GM23338 (cell line): Measurements from ENCODE around the gene PDXK. TPM values are rescaled to one million over a fixed set of nuclear protein-coding genes. Genes with fewer than 3 reads are reported as not detected.

Experiments used
- ATAC-seq: fragments of 200-7000 bp; cut with Tn5 transposase; 3 replicates; pipeline ENCODE4 v1.9.1; 2020
- DNase-seq: peaks from one replicate; pipeline ENCODE4 v3.0.0-alpha.2; 2015; ENCODE audit warnings: low spot score
- H2AFZ ChIP-seq: fragments of 200-600 bp; sonication (generic); 2 replicates; pipeline ENCODE4 v1.8.0; 2016; ENCODE audit warnings: antibody characterized with exemption, mild to moderate bottlenecking, moderate library complexity
- H3F3A ChIP-seq: fragments of 200-600 bp; sonication (generic); replicated peaks from 2 replicates; pipeline ENCODE4 v1.8.0; 2017; ENCODE audit warnings: antibody characterized with exemption, mixed run types, low read depth
- H3K27ac ChIP-seq: fragments of 200-600 bp; sonication (generic); 2 replicates; pipeline ENCODE4 v1.6.1; 2016; ENCODE audit warnings: low read depth
- H3K27me3 ChIP-seq: fragments of 200-600 bp; sonication (generic); 2 replicates; pipeline ENCODE4 v1.8.0; 2016; ENCODE audit warnings: mild to moderate bottlenecking, mixed run types, moderate library complexity; ENCODE audit not compliant: insufficient read depth
- H3K36me3 ChIP-seq: fragments of 200-600 bp; sonication (generic); 2 replicates; pipeline ENCODE4 v1.8.0; 2016; ENCODE audit warnings: mild to moderate bottlenecking; ENCODE audit not compliant: insufficient read depth
- H3K4me1 ChIP-seq: fragments of 200-600 bp; sonication (generic); 2 replicates; pipeline ENCODE4 v1.8.0; 2016; ENCODE audit warnings: mild to moderate bottlenecking, moderate library complexity; ENCODE audit not compliant: insufficient read depth
- H3K4me2 ChIP-seq: fragments of 200-600 bp; sonication (generic); 2 replicates; pipeline ENCODE4 v1.7.1; 2017; ENCODE audit warnings: mixed run types
- H3K4me3 ChIP-seq: fragments of 200-600 bp; sonication (generic); 2 replicates; pipeline ENCODE4 v1.6.1; 2016; ENCODE audit warnings: mixed run types
- H3K79me2 ChIP-seq: fragments of 200-600 bp; sonication (generic); replicated peaks from 2 replicates; pipeline ENCODE4 v1.8.0; 2017; ENCODE audit warnings: mild to moderate bottlenecking; ENCODE audit not compliant: insufficient read depth
- H3K9me2 ChIP-seq: fragments of 200-600 bp; sonication (generic); 2 replicates; pipeline ENCODE4 v1.8.0; 2017; ENCODE audit not compliant: insufficient read depth
- H4K20me1 ChIP-seq: fragments of 200-600 bp; sonication (generic); replicated peaks from 2 replicates; pipeline ENCODE4 v1.8.0; 2017; ENCODE audit warnings: mild to moderate bottlenecking; ENCODE audit not compliant: insufficient read depth
- H3K27ac Mint-ChIP-seq: 2 replicates; pipeline ENCODE4 v1.8.0; 2020; ENCODE audit warnings: inconsistent platforms, mild to moderate bottlenecking, moderate library complexity, mixed read lengths
- H3K27me3 Mint-ChIP-seq: 3 replicates; pipeline ENCODE4 v1.8.0; 2022; ENCODE audit warnings: low read depth, mild to moderate bottlenecking, moderate library complexity, mixed read lengths, inconsistent platforms; ENCODE audit not compliant: insufficient read depth, poor library complexity
- H3K36me3 Mint-ChIP-seq: 3 replicates; pipeline ENCODE4 v1.8.0; 2021; ENCODE audit warnings: low read depth, mild to moderate bottlenecking, inconsistent platforms, moderate library complexity, mixed read lengths
- H3K4me1 Mint-ChIP-seq: 3 replicates; pipeline ENCODE4 v1.8.0; 2020; ENCODE audit warnings: mild to moderate bottlenecking, inconsistent platforms, mixed read lengths
- H3K4me3 Mint-ChIP-seq: 3 replicates; pipeline ENCODE4 v1.8.0; 2021; ENCODE audit warnings: moderate library complexity, mild to moderate bottlenecking, inconsistent platforms, mixed read lengths
- H3K9me3 Mint-ChIP-seq: 3 replicates; pipeline ENCODE4 v1.8.0; 2020; ENCODE audit warnings: moderate library complexity, mild to moderate bottlenecking, inconsistent platforms, mixed read lengths
- CREB1 ChIP-seq: fragments of 250-450 bp; sonication (Bioruptor Pico); IDR thresholded peaks from 2 replicates; pipeline ENCODE4 v1.5.0; 2020; ENCODE audit warnings: low read depth, mild to moderate bottlenecking, moderate library complexity
- EZH2 ChIP-seq: fragments of 200-600 bp; sonication (generic); IDR thresholded peaks from one replicate; pipeline ENCODE4 v1.8.0; 2017; ENCODE audit warnings: antibody characterized with exemption, mild to moderate bottlenecking, low read depth; ENCODE audit not compliant: unreplicated experiment
- JUNB ChIP-seq: IDR thresholded peaks from one replicate; pipeline ENCODE4 v1.6.1; 2016; ENCODE audit warnings: antibody characterized with exemption; ENCODE audit not compliant: unreplicated experiment
- NANOG ChIP-seq: IDR thresholded peaks from 2 replicates; pipeline ENCODE4 v1.6.1; 2016; ENCODE audit warnings: antibody characterized with exemption, borderline replicate concordance
- POLR2AphosphoS5 ChIP-seq: IDR thresholded peaks from 2 replicates; pipeline ENCODE4 v1.6.1; 2016; ENCODE audit warnings: antibody characterized with exemption, low read depth
- REST ChIP-seq: IDR thresholded peaks from one replicate; pipeline ENCODE4 v1.6.1; 2018; ENCODE audit warnings: antibody characterized with exemption; ENCODE audit not compliant: unreplicated experiment
- STAT1 ChIP-seq: IDR thresholded peaks from one replicate; pipeline ENCODE4 v1.6.1; 2016; ENCODE audit warnings: antibody characterized with exemption; ENCODE audit not compliant: unreplicated experiment
- ZNF331 ChIP-seq: fragments of 250-450 bp; sonication (Bioruptor Pico); IDR thresholded peaks from 2 replicates; pipeline ENCODE4 v1.5.0; 2020; ENCODE audit warnings: low read depth, mild to moderate bottlenecking, moderate library complexity
- ZNF462 ChIP-seq: fragments of 250-450 bp; sonication (Bioruptor Pico); IDR thresholded peaks from 2 replicates; pipeline ENCODE4 v1.5.0; 2020; ENCODE audit warnings: mild to moderate bottlenecking, moderate library complexity
- polyA plus RNA-seq: library from polyadenylated mRNA; unstranded; fragments of >200 nt; fragmentation: Nextera tagmentation; extraction: Ambion mirVana; gene quantifications from 2 replicates; pipeline ENCODE4 v1.2.1, GENCODE V29; 2016
- total RNA-seq: library from RNA; depleted of rRNA; stranded (reverse); fragments of >200 nt; shearing (Covaris generic); gene quantifications from 2 replicates; pipeline ENCODE4 v1.2.3, GENCODE V29; 2014
- TF ChIP-seq, protein P1 (sequence below): IDR thresholded peaks from 2 replicates; pipeline ENCODE4 v1.6.1; 2016; ENCODE audit warnings: antibody characterized with exemption

PDXK gene
- total and polyA plus RNA-seq, 2 experiments from 2014 or later: 53.2 to 66.3 TPM

- Histone ChIP-seq H3K4me2 (no peak overlapping the region), H3K79me2 (peaks cover 51% of the 10 kb centered on the region), H3K9me2 (no peaks in the 10 kb centered on the region), H3K4me1 (peaks cover 10% of the 10 kb centered on the region), H4K20me1 (peaks cover 16% of the 10 kb centered on the region), H3K4me3 (no peak overlapping the region), H3K27ac (no peak overlapping the region), H3F3A (0 out of 2 replicates have a peak, but pooled peaks cover 3% of the 10 kb centered on the region), H2AFZ (no peak overlapping the region), H3K36me3 (peaks cover 36% of the 10 kb centered on the region), H3K27me3 (no peaks in the 10 kb centered on the region)
- no peaks in the 10 kb centered on the region for H3K9me3 Mint-ChIP-seq
- peaks cover 12% of the 10 kb centered on the region for H3K27me3 Mint-ChIP-seq
- H3K27ac Mint-ChIP-seq: no peak overlapping the region
- H3K36me3 Mint-ChIP-seq: peaks cover 89% of the 10 kb centered on the region
- peaks cover 11% of the 10 kb centered on the region for H3K4me1 Mint-ChIP-seq
- ATAC-seq (no peak), DNase-seq (no peak)
- TF ChIP-seq JUNB: no peak
- TF ChIP-seq STAT1: no peak
- no peak for TF ChIP-seq CREB1 (CRISPR knock-in tag)
- no peak for TF ChIP-seq EZH2
- H3K4me3 Mint-ChIP-seq: no peak overlapping the region; the same call in 2 of the 3 replicates
These were observed 75.4 kb downstream of the PDXK start for GRCh38 chr21:43794311-43794710.

- Histone ChIP-seq H3K4me1 (peaks cover 10% of the 10 kb centered on the region), H3K4me2 (no peak overlapping the region), H3K9me2 (no peaks in the 10 kb centered on the region), H3K27me3 (no peaks in the 10 kb centered on the region), H3K4me3 (no peak overlapping the region), H3K36me3 (peaks cover 36% of the 10 kb centered on the region), H2AFZ (no peak overlapping the region), H3K79me2 (peaks cover 48% of the 10 kb centered on the region), H3K27ac (no peak overlapping the region), H4K20me1 (peaks cover 16% of the 10 kb centered on the region), H3F3A (0 out of 2 replicates have a peak, but pooled peaks cover 3% of the 10 kb centered on the region)
- H3K27me3 Mint-ChIP-seq: peaks cover 12% of the 10 kb centered on the region
- ATAC-seq: no peak
- peaks cover 11% of the 10 kb centered on the region for H3K4me1 Mint-ChIP-seq
- no peak overlapping the region; the same call in 2 of the 3 replicates for H3K4me3 Mint-ChIP-seq
- no peaks in the 10 kb centered on the region for H3K9me3 Mint-ChIP-seq
- no peak for DNase-seq
- peaks cover 93% of the 10 kb centered on the region for H3K36me3 Mint-ChIP-seq
- H3K27ac Mint-ChIP-seq: no peak overlapping the region
- TF ChIP-seq STAT1 (no peak), ZNF462 (CRISPR knock-in tag) (no peak), JUNB (no peak), REST (no peak), POLR2AphosphoS5 (no peak), EZH2 (no peak), CREB1 (CRISPR knock-in tag) (no peak), ZNF331 (CRISPR knock-in tag) (no peak), NANOG (no peak)
- TF ChIP-seq, protein P1, sequence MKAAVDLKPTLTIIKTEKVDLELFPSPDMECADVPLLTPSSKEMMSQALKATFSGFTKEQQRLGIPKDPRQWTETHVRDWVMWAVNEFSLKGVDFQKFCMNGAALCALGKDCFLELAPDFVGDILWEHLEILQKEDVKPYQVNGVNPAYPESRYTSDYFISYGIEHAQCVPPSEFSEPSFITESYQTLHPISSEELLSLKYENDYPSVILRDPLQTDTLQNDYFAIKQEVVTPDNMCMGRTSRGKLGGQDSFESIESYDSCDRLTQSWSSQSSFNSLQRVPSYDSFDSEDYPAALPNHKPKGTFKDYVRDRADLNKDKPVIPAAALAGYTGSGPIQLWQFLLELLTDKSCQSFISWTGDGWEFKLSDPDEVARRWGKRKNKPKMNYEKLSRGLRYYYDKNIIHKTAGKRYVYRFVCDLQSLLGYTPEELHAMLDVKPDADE: no peak
These were observed 75.9 kb downstream of the PDXK start for GRCh38 chr21:43794857-43795256.
